NCI-H1092 (cell line): Measurements from ENCODE around the gene ANKRD44.

Experiments
- DNase-seq: peaks from one replicate; lab custom pipeline; 2025; lab: John Stamatoyannopoulos, UW

ANKRD44 gene

GRCh38 chr2:197145471-197146056 lies 165.0 kb downstream of the ANKRD44 start:
- DNase-seq = no peak

GRCh38 chr2:197144183-197144582 lies 166.4 kb downstream of the ANKRD44 start:
- no peak for DNase-seq

- no peak for DNase-seq
Observed at GRCh38 chr2:197141702-197142473, 168.7 kb downstream of the ANKRD44 start.

- no peak for DNase-seq
Observed at GRCh38 chr2:197140045-197140444, 170.5 kb downstream of the ANKRD44 start.

GRCh38 chr2:197138506-197138905 lies 172.1 kb downstream of the ANKRD44 start:
- DNase-seq = no peak

GRCh38 chr2:197137826-197138477 lies 172.6 kb downstream of the ANKRD44 start:
- no peak for DNase-seq

GRCh38 chr2:197137231-197137630 lies 173.3 kb downstream of the ANKRD44 start:
- DNase-seq = no peak

GRCh38 chr2:197136452-197136851 lies 174.1 kb downstream of the ANKRD44 start:
- DNase-seq = no peak

GRCh38 chr2:197135806-197136205 lies 174.8 kb downstream of the ANKRD44 start:
- no peak for DNase-seq

- DNase-seq = no peak
Observed at GRCh38 chr2:197134206-197134605, 176.4 kb downstream of the ANKRD44 start.

GRCh38 chr2:197131558-197131855 lies 179.1 kb downstream of the ANKRD44 start:
- DNase-seq = no peak

- no peak for DNase-seq
Observed at GRCh38 chr2:197130318-197130717, 180.3 kb downstream of the ANKRD44 start.

GRCh38 chr2:197128897-197129296 lies 181.7 kb downstream of the ANKRD44 start:
- DNase-seq = no peak

GRCh38 chr2:197128126-197128525 lies 182.5 kb downstream of the ANKRD44 start:
- no peak for DNase-seq

GRCh38 chr2:197126630-197127352 lies 183.8 kb downstream of the ANKRD44 start:
- DNase-seq = no peak

- DNase-seq = no peak
Observed at GRCh38 chr2:197124639-197125390, 185.8 kb downstream of the ANKRD44 start.

GRCh38 chr2:197122821-197123220 lies 187.8 kb downstream of the ANKRD44 start:
- no peak for DNase-seq

GRCh38 chr2:197121756-197122385 lies 188.7 kb downstream of the ANKRD44 start:
- DNase-seq = no peak

GRCh38 chr2:197121255-197121654 lies 189.3 kb downstream of the ANKRD44 start:
- DNase-seq = no peak

GRCh38 chr2:197116306-197116879 lies 194.2 kb downstream of the ANKRD44 start:
- no peak for DNase-seq

GRCh38 chr2:197115325-197115724 lies 195.3 kb downstream of the ANKRD44 start:
- DNase-seq = no peak
